H9 (cell line): ENCODE results near the gene CKLF. TPM values are rescaled to one million over a fixed set of nuclear protein-coding genes. Genes with fewer than 3 reads are reported as not detected.

Source experiments
- DNase-seq: peaks from one replicate; pipeline ENCODE4 v3.0.0-alpha.2; 2017
- H2AFZ ChIP-seq: one replicate; pipeline ENCODE4 v1.6.1; 2013; ENCODE audit warnings: mild to moderate bottlenecking, low read length, control low read depth, moderate library complexity
- H2AK5ac ChIP-seq: 2 replicates; pipeline ENCODE4 v1.6.1; 2013; ENCODE audit warnings: low read length, control low read depth, mixed read lengths; ENCODE audit not compliant: insufficient read length
- H2BK120ac ChIP-seq: one replicate; pipeline ENCODE4 v1.6.1; 2013; ENCODE audit warnings: low read depth, mild to moderate bottlenecking, low read length, control low read depth, inconsistent platforms; ENCODE audit not compliant: poor library complexity, severe bottlenecking
- H2BK12ac ChIP-seq: 2 replicates; pipeline ENCODE4 v1.6.1; 2013; ENCODE audit warnings: low read length, control low read depth, mixed read lengths, low read depth; ENCODE audit not compliant: insufficient read length
- H2BK15ac ChIP-seq: 2 replicates; pipeline ENCODE4 v1.6.1; 2013; ENCODE audit warnings: low read depth, low read length, control low read depth
- H2BK20ac ChIP-seq: one replicate; pipeline ENCODE4 v1.6.1; 2013; ENCODE audit warnings: low read depth, mild to moderate bottlenecking, low read length, control low read depth, inconsistent platforms; ENCODE audit not compliant: poor library complexity, severe bottlenecking
- H2BK5ac ChIP-seq: 2 replicates; pipeline ENCODE4 v1.6.1; 2013; ENCODE audit warnings: low read length, control low read depth, mixed read lengths; ENCODE audit not compliant: insufficient read length
- H3K14ac ChIP-seq: 2 replicates; pipeline ENCODE4 v1.6.1; 2013; ENCODE audit warnings: low read length, control low read depth; ENCODE audit not compliant: insufficient read depth
- H3K18ac ChIP-seq: 2 replicates; pipeline ENCODE4 v1.6.1; 2013; ENCODE audit warnings: low read depth, mild to moderate bottlenecking, mixed read lengths, low read length, control low read depth; ENCODE audit not compliant: insufficient read length
- H3K23ac ChIP-seq: 2 replicates; pipeline ENCODE4 v1.6.1; 2013; ENCODE audit warnings: low read length, control low read depth, mixed read lengths, low read depth; ENCODE audit not compliant: insufficient read length
- H3K23me2 ChIP-seq: 2 replicates; pipeline ENCODE4 v1.6.1; 2013; ENCODE audit warnings: low read depth, mild to moderate bottlenecking, mixed read lengths, low read length, control low read depth; ENCODE audit not compliant: insufficient read length, poor library complexity, severe bottlenecking
- H3K27ac ChIP-seq: 2 replicates; pipeline ENCODE4 v1.5.1; 2013; ENCODE audit warnings: low read length, control low read depth, mixed read lengths, low read depth; ENCODE audit not compliant: insufficient read length
- H3K27me3 ChIP-seq: 2 replicates; pipeline ENCODE4 v1.6.1; 2013; ENCODE audit warnings: low read length, control low read depth, inconsistent platforms; ENCODE audit not compliant: insufficient read depth
- H3K4ac ChIP-seq: 2 replicates; pipeline ENCODE4 v1.6.1; 2013; ENCODE audit warnings: low read depth, mild to moderate bottlenecking, control low read depth, inconsistent platforms, low read length, moderate library complexity
- H3K4me1 ChIP-seq: 2 replicates; pipeline ENCODE4 v1.6.1; 2013; ENCODE audit warnings: low read length, control low read depth, inconsistent platforms; ENCODE audit not compliant: insufficient read depth
- H3K4me2 ChIP-seq: 2 replicates; pipeline ENCODE4 v1.6.1; 2013; ENCODE audit warnings: low read length, control low read depth, mixed read lengths; ENCODE audit not compliant: insufficient read length, insufficient read depth
- H3K56ac ChIP-seq: 2 replicates; pipeline ENCODE4 v1.6.1; 2013; ENCODE audit warnings: low read depth, mild to moderate bottlenecking, mixed read lengths, low read length, control low read depth; ENCODE audit not compliant: insufficient read length
- H3K79me1 ChIP-seq: 2 replicates; pipeline ENCODE4 v1.6.1; 2013; ENCODE audit warnings: low read depth, mild to moderate bottlenecking, moderate library complexity, low read length, control low read depth, inconsistent platforms; ENCODE audit not compliant: insufficient read depth, poor library complexity, severe bottlenecking
- H3K79me2 ChIP-seq: 2 replicates; pipeline ENCODE4 v1.6.1; 2013; ENCODE audit warnings: low read length, control low read depth, inconsistent platforms; ENCODE audit not compliant: insufficient read depth
- H3K9ac ChIP-seq: 2 replicates; pipeline ENCODE4 v1.6.1; 2013; ENCODE audit warnings: low read length, control low read depth, mixed read lengths; ENCODE audit not compliant: insufficient read length; ENCODE audit errors: extremely low read depth
- H3K9me3 ChIP-seq: one replicate; pipeline ENCODE4 v1.6.1; 2013; ENCODE audit warnings: low read depth, low read length, inconsistent platforms; ENCODE audit not compliant: control insufficient read depth
- H3T11ph ChIP-seq: one replicate; pipeline ENCODE4 v1.6.1; 2013; ENCODE audit warnings: mild to moderate bottlenecking, low read length, control low read depth, inconsistent platforms
- H4K20me1 ChIP-seq: one replicate; pipeline ENCODE4 v1.6.1; 2013; ENCODE audit not compliant: control insufficient read depth, insufficient read length, insufficient read depth
- H4K5ac ChIP-seq: 2 replicates; pipeline ENCODE4 v1.6.1; 2013; ENCODE audit warnings: low read depth, mild to moderate bottlenecking, mixed read lengths, low read length, control low read depth; ENCODE audit not compliant: insufficient read length
- H4K8ac ChIP-seq: replicated peaks from 2 replicates; pipeline ENCODE4 v1.6.1; 2013; ENCODE audit warnings: low read length, control low read depth, mixed read lengths, low read depth; ENCODE audit not compliant: insufficient read length
- H4K91ac ChIP-seq: 2 replicates; pipeline ENCODE4 v1.6.1; 2013; ENCODE audit warnings: low read depth, mild to moderate bottlenecking, moderate library complexity, mixed read lengths, low read length, control low read depth; ENCODE audit not compliant: insufficient read length
- H3K27ac Mint-ChIP-seq, 3 experiments: 2 replicates in 2 of 3; 3 replicates in 1 of 3; pipeline ENCODE4 v1.8.0; 2020 to 2021; ENCODE audit warnings: mixed read lengths in 3 of 3, mild to moderate bottlenecking in 1 of 3, moderate library complexity in 1 of 3
- H3K27me3 Mint-ChIP-seq: 2 replicates; pipeline ENCODE4 v1.8.0; 2021; ENCODE audit warnings: low read depth, mild to moderate bottlenecking, moderate library complexity, mixed read lengths
- H3K36me3 Mint-ChIP-seq, 3 experiments: 2 replicates in 2 of 3; 3 replicates in 1 of 3; pipeline ENCODE4 v1.8.0; 2020 to 2021; ENCODE audit warnings: low read depth in 3 of 3, mixed read lengths in 3 of 3; ENCODE audit not compliant: insufficient read depth in 1 of 3
- H3K4me1 Mint-ChIP-seq, 2 experiments: 2 replicates each; pipeline ENCODE4 v1.8.0; 2020; ENCODE audit warnings: mixed read lengths in 2 of 2
- H3K4me3 Mint-ChIP-seq, 2 experiments: 2 replicates in 1 of 2; 3 replicates in 1 of 2; pipeline ENCODE4 v1.8.0; 2020 to 2021; ENCODE audit warnings: mild to moderate bottlenecking in 2 of 2, mixed read lengths in 2 of 2, moderate library complexity in 1 of 2
- H3K9me3 Mint-ChIP-seq, 2 experiments: 2 replicates in 1 of 2; 3 replicates in 1 of 2; pipeline ENCODE4 v1.8.0; 2020; ENCODE audit warnings: mild to moderate bottlenecking in 2 of 2, mixed read lengths in 2 of 2, moderate library complexity in 1 of 2
- WGBS: extraction: QIAGEN DNeasy Blood & Tissue Kit; methylation state at CpG from one replicate; pipeline ENCODE4 v1.1.7; 2013; ENCODE audit warnings: missing lambda C conversion rate, low lambda C conversion rate, mixed read lengths; ENCODE audit not compliant: insufficient read length; ENCODE audit errors: extremely low coverage; 5-methylcytosine and 5-hydroxymethylcytosine counted together
- total RNA-seq: library from RNA; stranded (reverse); gene quantifications from 2 replicates; pipeline ENCODE4 v1.2.1, GENCODE V29; 2021
- TF ChIP-seq, protein P1 (sequence below): fragments of 200-600 bp; sonication (generic); conservative IDR thresholded peaks from 3 replicates; pipeline ENCODE4 v1.8.0; 2021; ENCODE audit warnings: antibody characterized with exemption, mild to moderate bottlenecking

The CKLF gene
- total RNA-seq, 1 experiment from 2014 or later, result 23.1 TPM

DNA sequence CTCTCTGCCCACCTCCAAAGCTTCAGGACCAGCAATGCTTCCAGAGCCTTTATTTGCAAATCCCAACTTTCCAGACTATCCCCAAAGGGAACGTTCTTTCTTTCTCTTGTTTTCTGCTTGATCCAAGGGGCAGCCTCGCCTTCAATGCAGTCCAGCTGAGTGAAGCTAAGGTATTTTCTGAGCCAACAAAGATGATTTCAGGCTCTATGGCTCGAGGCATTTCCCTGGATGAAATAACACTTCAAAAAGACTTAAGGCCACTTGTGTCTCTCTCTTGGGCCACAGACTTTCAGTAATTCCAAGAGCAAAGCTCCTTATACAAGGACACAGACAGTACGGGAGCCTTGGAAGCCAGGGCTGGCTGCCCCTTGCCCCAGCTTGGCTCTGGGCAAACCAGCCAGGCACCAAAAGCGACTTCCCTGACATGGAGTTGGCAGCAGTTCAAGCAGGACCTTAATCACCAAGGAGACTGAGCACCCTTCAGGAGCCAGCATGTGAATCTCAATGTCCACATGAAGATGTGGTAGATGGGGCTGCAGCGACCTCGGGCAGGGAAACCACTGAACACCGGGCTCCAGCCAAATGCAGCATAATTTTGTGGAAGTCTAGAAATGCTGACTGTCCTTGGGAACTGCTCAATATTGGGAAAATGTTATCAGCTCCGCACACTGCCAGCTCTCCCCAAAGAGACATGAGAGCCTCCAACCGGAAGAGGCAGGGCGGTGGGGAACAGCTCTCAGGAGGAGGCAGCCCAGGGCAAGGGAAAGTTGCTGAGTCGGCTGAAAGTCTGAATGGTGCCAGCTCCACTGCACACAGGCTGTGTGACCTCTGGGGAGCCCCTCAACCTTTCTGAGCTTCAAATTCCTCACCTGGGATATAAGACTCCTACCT, 41.4 kb upstream of the CKLF start:
- no peak overlapping the region for H3K4ac ChIP-seq
- H3K18ac ChIP-seq, result peak overlapping the region; percentile 7
- H3K23me2 ChIP-seq, result no peaks in the 10 kb centered on the region
- H2BK12ac ChIP-seq, result no peak overlapping the region
- H3T11ph ChIP-seq, result no peak overlapping the region
- no peak overlapping the region for H3K9ac ChIP-seq
- no peak overlapping the region for H2BK120ac ChIP-seq
- H3K14ac ChIP-seq, result no peak overlapping the region
- WGBS, result no CpG with 5 or more reads among the region's 12 CpGs
- no peaks in the 10 kb centered on the region for H3K27me3 ChIP-seq
- no peak overlapping the region for H2BK20ac ChIP-seq
- H3K27ac Mint-ChIP-seq, result peak overlapping the region in 2 of 3 experiments; percentile 96 to 97; a peak in 4 of 7 replicates
- H3K56ac ChIP-seq, result no peak overlapping the region
- H2BK5ac ChIP-seq, result no peak overlapping the region
- H3K27ac ChIP-seq, result no peak overlapping the region
- H3K4me1 Mint-ChIP-seq, result peaks cover 30 to 40% of the 10 kb centered on the region in 2 experiments
- no peak overlapping the region for H3K4me3 Mint-ChIP-seq
- H4K8ac ChIP-seq, result no peak overlapping the region
- no peak overlapping the region for H2BK15ac ChIP-seq
- peaks cover 9 to 17% (median 12%) of the 10 kb centered on the region in 3 experiments; a peak in 5 of 7 replicates for H3K36me3 Mint-ChIP-seq
- H3K79me2 ChIP-seq, result no peaks in the 10 kb centered on the region
- no peak for DNase-seq
- H4K91ac ChIP-seq, result peak overlapping the region; percentile 47
- no peak overlapping the region for H2AFZ ChIP-seq
- peaks cover 2 to 3% of the 10 kb centered on the region in 2 experiments; a peak in 2 of 5 replicates for H3K9me3 Mint-ChIP-seq
- H3K23ac ChIP-seq, result no peak overlapping the region
- peaks cover 11% of the 10 kb centered on the region for H3K27me3 Mint-ChIP-seq
- TF ChIP-seq, protein P1, sequence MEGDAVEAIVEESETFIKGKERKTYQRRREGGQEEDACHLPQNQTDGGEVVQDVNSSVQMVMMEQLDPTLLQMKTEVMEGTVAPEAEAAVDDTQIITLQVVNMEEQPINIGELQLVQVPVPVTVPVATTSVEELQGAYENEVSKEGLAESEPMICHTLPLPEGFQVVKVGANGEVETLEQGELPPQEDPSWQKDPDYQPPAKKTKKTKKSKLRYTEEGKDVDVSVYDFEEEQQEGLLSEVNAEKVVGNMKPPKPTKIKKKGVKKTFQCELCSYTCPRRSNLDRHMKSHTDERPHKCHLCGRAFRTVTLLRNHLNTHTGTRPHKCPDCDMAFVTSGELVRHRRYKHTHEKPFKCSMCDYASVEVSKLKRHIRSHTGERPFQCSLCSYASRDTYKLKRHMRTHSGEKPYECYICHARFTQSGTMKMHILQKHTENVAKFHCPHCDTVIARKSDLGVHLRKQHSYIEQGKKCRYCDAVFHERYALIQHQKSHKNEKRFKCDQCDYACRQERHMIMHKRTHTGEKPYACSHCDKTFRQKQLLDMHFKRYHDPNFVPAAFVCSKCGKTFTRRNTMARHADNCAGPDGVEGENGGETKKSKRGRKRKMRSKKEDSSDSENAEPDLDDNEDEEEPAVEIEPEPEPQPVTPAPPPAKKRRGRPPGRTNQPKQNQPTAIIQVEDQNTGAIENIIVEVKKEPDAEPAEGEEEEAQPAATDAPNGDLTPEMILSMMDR, result no peak
- no peak overlapping the region for H4K5ac ChIP-seq
- no peak overlapping the region for H3K4me2 ChIP-seq
- H3K79me1 ChIP-seq, result no peaks in the 10 kb centered on the region
- H3K9me3 ChIP-seq, result no peaks in the 10 kb centered on the region
- no peaks in the 10 kb centered on the region for H4K20me1 ChIP-seq
- no peak overlapping the region for H2AK5ac ChIP-seq
- H3K4me1 ChIP-seq, result peaks cover 4% of the 10 kb centered on the region; the same call in 1 of the 2 replicates
